GM12878 (cell line): ENCODE measurements around the gene C16orf87. TPM values are rescaled to one million over a fixed set of nuclear protein-coding genes. Genes with fewer than 3 reads are reported as not detected.

ENCODE experiments used
- ATAC-seq: fragments of 200-7000 bp; cut with Tn5 transposase; 3 replicates; pipeline ENCODE4 v1.9.1; 2020; ENCODE audit warnings: mild to moderate bottlenecking, moderate library complexity
- BruUV-seq: library from RNA; stranded (reverse); fragments of 400-500 nt; replicated peaks from 2 replicates; lab custom pipeline; 2021; lab: Mats Ljungman, UMichigan
- CTCF ChIA-PET: fragments of 300-600 bp; sonication (Branson Sonifier 250); formaldehyde crosslinking; extraction: SDS; loops from one replicate; lab custom pipeline; 2021; ENCODE audit warnings: inconsistent platforms; lab: Yijun Ruan, JAX
- POLR2A ChIA-PET: fragments of 350-600 bp; formaldehyde crosslinking; extraction: SDS; loops from one replicate; lab custom pipeline; 2021; ENCODE audit warnings: inconsistent platforms; lab: Charles Lee
- RAD21 ChIA-PET: fragments of 300-600 bp; sonication (Branson Sonifier 250); formaldehyde crosslinking; loops from one replicate; lab custom pipeline; 2023; ENCODE audit warnings: antibody characterized with exemption; ENCODE audit not compliant: unreplicated experiment; lab: Charles Lee
- SMC1A ChIA-PET: fragments of 300-600 bp; sonication (Branson Sonifier 250); formaldehyde crosslinking; loops from one replicate; lab custom pipeline; 2023; ENCODE audit not compliant: unreplicated experiment, uncharacterized antibody; lab: Charles Lee
- DNase-seq: peaks from one replicate; pipeline ENCODE4 v3.0.0-alpha.2; 2011; ENCODE audit warnings: low read depth, low spot score
- FAIRE-seq: peaks from 3 replicates; lab custom pipeline; 2011; peaks lifted over from hg19 to GRCh38; lab: Jason Lieb, UNC
- H2AFZ ChIP-seq: 2 replicates; pipeline ENCODE4 v1.6.0; 2011; ENCODE audit warnings: low read depth, low read length, control low read depth; ENCODE audit not compliant: control insufficient read depth
- H3K27ac ChIP-seq: 2 replicates; pipeline ENCODE4 v1.5.1; 2011; ENCODE audit warnings: control low read depth; ENCODE audit not compliant: control insufficient read depth, insufficient read depth
- H3K27me3 ChIP-seq, 2 experiments: replicated peaks in 1 of 2; 2 replicates each; pipeline versions ENCODE4 v1.6.0 to v1.6.1; 2011; ENCODE audit warnings: low read length in 1 of 2; ENCODE audit not compliant: control insufficient read depth in 2 of 2, insufficient read depth in 2 of 2
- H3K36me3 ChIP-seq, 2 experiments: 2 replicates each; pipeline ENCODE4 v1.5.1; 2011; ENCODE audit warnings: low read length in 1 of 2; ENCODE audit not compliant: control insufficient read depth in 2 of 2, insufficient read depth in 2 of 2
- H3K4me1 ChIP-seq: 2 replicates; pipeline ENCODE4 v1.6.1; 2011; ENCODE audit warnings: mild to moderate bottlenecking, low read length, moderate library complexity, mixed read lengths; ENCODE audit not compliant: control insufficient read depth, insufficient read depth
- H3K4me2 ChIP-seq: 2 replicates; pipeline ENCODE4 v1.6.0; 2011; ENCODE audit warnings: control low read depth; ENCODE audit not compliant: control insufficient read depth, insufficient read depth
- H3K4me3 ChIP-seq: fragments of 200-600 bp; sonication (generic); 2 replicates; pipeline ENCODE4 v1.5.1; 2016
- H3K79me2 ChIP-seq: 2 replicates; pipeline ENCODE4 v1.6.0; 2011; ENCODE audit warnings: low read length; ENCODE audit not compliant: control insufficient read depth, insufficient read depth
- H3K9ac ChIP-seq: 2 replicates; pipeline ENCODE4 v1.8.0; 2011; ENCODE audit warnings: low read length, control low read depth, mixed read lengths; ENCODE audit not compliant: control insufficient read depth, insufficient read depth
- H3K9me3 ChIP-seq: replicated peaks from 3 replicates; pipeline ENCODE4 v1.5.1; 2011; ENCODE audit warnings: mild to moderate bottlenecking, low read length; ENCODE audit not compliant: control insufficient read depth, insufficient read depth
- H4K20me1 ChIP-seq: 2 replicates; pipeline ENCODE4 v1.6.0; 2011; ENCODE audit not compliant: control insufficient read depth, insufficient read depth
- BHLHE40 ChIP-seq, 2 experiments: fragments of 450-650 bp in 1 of 2; IDR thresholded peaks; 2 replicates each; pipeline ENCODE4 v1.6.1; 2011 to 2017; ENCODE audit warnings: low read depth in 2 of 2, borderline replicate concordance in 1 of 2, improper control_type of control experiment in 1 of 2, low read length in 1 of 2, mild to moderate bottlenecking in 1 of 2
- CEBPZ ChIP-seq: fragments of 150-350 bp; IDR thresholded peaks from 2 replicates; pipeline ENCODE4 v1.6.1; 2016; ENCODE audit warnings: low read depth, low read length
- HDGF ChIP-seq: fragments of 450-650 bp; IDR thresholded peaks from 2 replicates; pipeline ENCODE4 v1.6.1; 2016; ENCODE audit warnings: antibody characterized with exemption
- JUND ChIP-seq: IDR thresholded peaks from 2 replicates; pipeline ENCODE4 v1.6.1; 2012; ENCODE audit warnings: low read depth, mild to moderate bottlenecking, low read length, improper control_type of control experiment, moderate library complexity
- MTA2 ChIP-seq: fragments of 450-650 bp; IDR thresholded peaks from 2 replicates; pipeline ENCODE4 v1.6.1; 2016; ENCODE audit warnings: low read depth, mild to moderate bottlenecking, moderate library complexity
- MXI1 ChIP-seq: fragments of 150-350 bp; IDR thresholded peaks from 2 replicates; pipeline ENCODE4 v1.6.1; 2011; ENCODE audit warnings: low read depth, mild to moderate bottlenecking, inconsistent platforms, low read length, improper control_type of control experiment
- MYB ChIP-seq: fragments of 150-350 bp; IDR thresholded peaks from 2 replicates; pipeline ENCODE4 v1.6.1; 2014; ENCODE audit warnings: mild to moderate bottlenecking, low read depth, low read length, borderline replicate concordance
- PKNOX1 ChIP-seq: fragments of 450-650 bp; IDR thresholded peaks from 2 replicates; pipeline ENCODE4 v1.6.1; 2016; ENCODE audit warnings: mild to moderate bottlenecking
- RCOR1 ChIP-seq: conservative IDR thresholded peaks from 2 replicates; pipeline ENCODE4 v1.6.1; 2012; ENCODE audit warnings: low read depth, low read length, improper control_type of control experiment
- SIX5 ChIP-seq: IDR thresholded peaks from 2 replicates; pipeline ENCODE4 v1.6.1; 2011; ENCODE audit warnings: mild to moderate bottlenecking, low read depth, low read length, moderate library complexity; ENCODE audit not compliant: severe bottlenecking
- TAF1 ChIP-seq: IDR thresholded peaks from 2 replicates; pipeline ENCODE4 v1.6.1; 2011; ENCODE audit warnings: mild to moderate bottlenecking, low read depth, low read length, borderline replicate concordance
- ZNF217 ChIP-seq: fragments of 450-650 bp; IDR thresholded peaks from 2 replicates; pipeline ENCODE4 v1.6.1; 2017; ENCODE audit warnings: antibody characterized with exemption, mild to moderate bottlenecking
- ZNF592 ChIP-seq: fragments of 450-650 bp; IDR thresholded peaks from 2 replicates; pipeline ENCODE4 v1.6.1; 2017; ENCODE audit warnings: mild to moderate bottlenecking, moderate library complexity
- ZNF622 ChIP-seq: fragments of 450-650 bp; IDR thresholded peaks from 2 replicates; pipeline ENCODE4 v1.6.1; 2017; ENCODE audit warnings: mild to moderate bottlenecking, inconsistent platforms
- WGBS: methylation state at CpG from one replicate; pipeline ENCODE4 v1.1.6; 2016; ENCODE audit warnings: low lambda C conversion rate; ENCODE audit not compliant: insufficient replicate concordance, insufficient coverage; ENCODE audit errors: missing lambda C conversion rate; 5-methylcytosine and 5-hydroxymethylcytosine counted together
- in situ Hi-C: fragments of 300-500 bp; cut with MboI; formaldehyde crosslinking; loops from 9 replicates; pipeline ENCODE4 v1.14.3; 2018; ENCODE audit warnings: mixed read lengths
- intact Hi-C: fragments of 100-400 bp; cut with micrococcal nuclease; formaldehyde crosslinking; loops from one replicate; pipeline ENCODE4 v1.14.2; 2022; ENCODE audit not compliant: unreplicated experiment
- polyA plus RNA-seq, 11 experiments: library from polyadenylated mRNA; depleted of rRNA in 4 of 11; unstranded in 6 of 11; stranded (reverse) in 5 of 11; fragments of >200 nt; fragmentation: Nextera tagmentation in 4 of 11; fragmentation: Illumina TruSeq in 1 of 11; extraction: Ambion mirVana in 4 of 11; extraction: Trizol in 1 of 11; gene quantifications; 1 replicate in 1 of 11; 2 replicates in 10 of 11; pipeline versions ENCODE4 v1.2.1 to v1.2.3, GENCODE V29; 2011 to 2016; ENCODE audit warnings: inconsistent platforms in 2 of 11, missing spikeins in 2 of 11, low read depth in 1 of 11
- total RNA-seq, 4 experiments: library from RNA; depleted of rRNA in 3 of 4; stranded (reverse); fragments of >200 nt in 3 of 4; fragmentation: Illumina TruSeq in 1 of 4; extraction: Trizol in 1 of 4; gene quantifications; 2 replicates each; pipeline versions ENCODE4 v1.2.1 to v1.2.3, GENCODE V29; 2013 to 2021

Gene C16orf87
- total and polyA plus RNA-seq, 10 of the 15 experiments (the other 5 are each of a cell fraction or from before 2014, with no cell fraction given): 18.4 to 72.6 (median 31.0) TPM

GRCh38 chr16:46873201-46873600, 42.2 kb upstream of the C16orf87 start:
- in situ Hi-C loops: no loop called here
- Histone ChIP-seq H3K79me2 (no peaks in the 10 kb centered on the region), H3K9me3 (no peaks in the 10 kb centered on the region; the same call in 2 of the 3 replicates), H3K4me3 (no peak overlapping the region), H3K27ac (no peak overlapping the region), H3K36me3 (no peaks in the 10 kb centered on the region), H3K9ac (no peak overlapping the region), H4K20me1 (no peaks in the 10 kb centered on the region), H3K27me3 (no peaks in the 10 kb centered on the region), H3K4me2 (no peak overlapping the region), H2AFZ (no peak overlapping the region), H3K4me1 (no peaks in the 10 kb centered on the region)
- ChIA-PET SMC1A (no interaction called here), CTCF (interaction anchor here (0.6 to 1.5 kb wide), 5 partner anchors 12 to 179 kb away, joined by 3 to 4 read pairs (median 3); no protein-coding TSS in a partner anchor), RAD21 (no interaction called here), POLR2A (no interaction called here)
- 46% methylated on average over 3 of the region's 3 CpGs for WGBS
- TF ChIP-seq TAF1 (no peak), RCOR1 (no peak), JUND (no peak), SIX5 (no peak), MYB (no peak), PKNOX1 (no peak), ZNF592 (no peak), HDGF (no peak), BHLHE40 (IDR thresholded peaks at IDR 0.05; ENCODE audit: borderline replicate concordance in 1 of 2, low read depth in 2 of 2, low read length in 1 of 2) (no peak), ZNF217 (no peak), ZNF622 (no peak), MTA2 (no peak), CEBPZ (no peak), MXI1 (no peak)
- FAIRE-seq: no peak
- BruUV-seq: no TSS peak
- intact Hi-C loops: no loop called here
- ATAC-seq: no peak
- DNase-seq: no peak
